Psoas muscle (tissue), 8 donors: ENCODE results near the gene CRTC3. TPM values are rescaled to one million over a fixed set of nuclear protein-coding genes. Genes with fewer than 3 reads are reported as not detected.

Experiments used
- ATAC-seq, 4 donors: fragments of 200-7000 bp; cut with Tn5 transposase; one replicate each; pipeline ENCODE4 v1.9.1; 2020; ENCODE audit warnings: moderate library complexity in 3 of 4, mild to moderate bottlenecking in 2 of 4
- DNase-seq, 2 donors: peaks; one replicate each; pipeline ENCODE4 v3.0.0-alpha.2; 2020
- H3K27ac ChIP-seq: fragments of 200-600 bp; one replicate; pipeline ENCODE4 v1.8.0; 2022
- H3K27me3 ChIP-seq, 3 donors: fragments of 200-600 bp in 1 of 3; one replicate each; pipeline versions ENCODE4 v1.6.1 to v1.8.0; 2013 to 2022; ENCODE audit warnings: low read length in 2 of 3, mild to moderate bottlenecking in 2 of 3, moderate library complexity in 1 of 3; ENCODE audit not compliant: insufficient read depth in 3 of 3
- H3K36me3 ChIP-seq, 2 donors: fragments of 200-600 bp in 1 of 2; one replicate each; pipeline versions ENCODE4 v1.6.1 to v1.8.0; 2013 to 2022; ENCODE audit warnings: low read depth in 1 of 2, mild to moderate bottlenecking in 1 of 2, moderate library complexity in 1 of 2; ENCODE audit not compliant: insufficient read depth in 1 of 2
- H3K4me1 ChIP-seq: fragments of 200-600 bp; one replicate; pipeline ENCODE4 v1.8.0; 2022
- H3K4me3 ChIP-seq: fragments of 200-600 bp; one replicate; pipeline ENCODE4 v1.8.0; 2022; ENCODE audit warnings: mild to moderate bottlenecking
- H3K9me3 ChIP-seq: fragments of 200-600 bp; one replicate; pipeline ENCODE4 v1.8.0; 2022
- WGBS, 3 donors: extraction: QIAGEN DNeasy Blood & Tissue Kit; methylation state at CpG; one replicate each; pipeline versions ENCODE4 v1.1.6 to v1.1.7; 2013; 5-methylcytosine and 5-hydroxymethylcytosine counted together
- intact Hi-C, 2 donors: fragments of 100-400 bp; cut with DNase I; formaldehyde crosslinking; loops; one replicate each; pipeline versions ENCODE4 v1.11.0 to v1.14.2; 2022
- polyA plus RNA-seq, 3 donors: library from polyadenylated mRNA; stranded (reverse); fragments of 200-250 nt; gene quantifications; one replicate each; pipeline ENCODE4 v1.2.3, GENCODE V29; 2013
- total RNA-seq, 4 donors: library from RNA; stranded (reverse); fragmentation: NEBNext Ultra II Directional in 2 of 4; extraction: Animal tissue kit (Norgen Biotek cat#: 25700) in 2 of 4; gene quantifications; one replicate each; pipeline versions ENCODE4 v1.2.1 to v1.2.4, GENCODE V29; 2021 to 2023
- TF ChIP-seq, protein P1 (sequence below): fragments of 200-600 bp; IDR thresholded peaks from one replicate; pipeline ENCODE4 v1.8.0; 2022; ENCODE audit warnings: antibody characterized with exemption
- donor health status: healthy with polysubstance abuse.
- donor health status: DM: no; HTN: no; CAD: no; lungs with moderate emphysema.
- donor health status: Bipolar disorder and iron deficiency.
- donor health status: healthy.
- donor health status: DM: yes; HTN: yes; CAD: no.
- donor health status: DM: no; HTN: no; CAD: no.
- donor health status: DM: no; HTN: no; CAD: no.
- donor health status: DM: yes; HTN: yes; CAD: no.

Gene CRTC3
- total and polyA plus RNA-seq, 7 donors = 6.9 to 30.8 (median 15.3) TPM

DNA sequence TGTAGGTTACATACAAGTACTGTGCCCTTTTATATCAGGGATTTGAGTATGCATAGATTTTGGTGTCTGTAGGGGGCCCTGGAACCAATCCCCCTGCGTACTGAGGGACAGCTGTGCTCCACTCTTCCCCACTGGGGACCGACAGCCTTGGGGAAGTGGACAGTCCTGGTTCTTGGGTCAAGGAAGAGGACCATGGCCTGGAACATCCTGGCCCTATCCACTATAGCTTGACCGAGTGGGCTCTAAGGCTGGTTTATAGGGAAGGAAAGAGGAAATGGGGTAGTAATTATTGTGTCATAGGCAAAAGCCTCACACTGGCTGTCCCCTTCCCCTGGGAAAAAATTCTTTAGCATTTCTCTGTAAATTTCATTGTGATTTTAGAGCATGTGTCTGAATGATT, 49.5 kb downstream of the CRTC3 start:
- H3K27me3 ChIP-seq = no peaks in the 10 kb centered on the region
- intact Hi-C loops = no loop called here
- H3K36me3 ChIP-seq = no peaks in the 10 kb centered on the region
- no peak overlapping the region for H3K4me3 ChIP-seq
- H3K27ac ChIP-seq = no peak overlapping the region
- ATAC-seq (no peak), DNase-seq (no peak)
- WGBS, 3 donors = 72 to 77% (median 73%) methylated on average over 3 of the region's 3 CpGs
- no peaks in the 10 kb centered on the region for H3K9me3 ChIP-seq
- TF ChIP-seq, protein P1, sequence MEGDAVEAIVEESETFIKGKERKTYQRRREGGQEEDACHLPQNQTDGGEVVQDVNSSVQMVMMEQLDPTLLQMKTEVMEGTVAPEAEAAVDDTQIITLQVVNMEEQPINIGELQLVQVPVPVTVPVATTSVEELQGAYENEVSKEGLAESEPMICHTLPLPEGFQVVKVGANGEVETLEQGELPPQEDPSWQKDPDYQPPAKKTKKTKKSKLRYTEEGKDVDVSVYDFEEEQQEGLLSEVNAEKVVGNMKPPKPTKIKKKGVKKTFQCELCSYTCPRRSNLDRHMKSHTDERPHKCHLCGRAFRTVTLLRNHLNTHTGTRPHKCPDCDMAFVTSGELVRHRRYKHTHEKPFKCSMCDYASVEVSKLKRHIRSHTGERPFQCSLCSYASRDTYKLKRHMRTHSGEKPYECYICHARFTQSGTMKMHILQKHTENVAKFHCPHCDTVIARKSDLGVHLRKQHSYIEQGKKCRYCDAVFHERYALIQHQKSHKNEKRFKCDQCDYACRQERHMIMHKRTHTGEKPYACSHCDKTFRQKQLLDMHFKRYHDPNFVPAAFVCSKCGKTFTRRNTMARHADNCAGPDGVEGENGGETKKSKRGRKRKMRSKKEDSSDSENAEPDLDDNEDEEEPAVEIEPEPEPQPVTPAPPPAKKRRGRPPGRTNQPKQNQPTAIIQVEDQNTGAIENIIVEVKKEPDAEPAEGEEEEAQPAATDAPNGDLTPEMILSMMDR = no peak
- H3K4me1 ChIP-seq = peaks cover 32% of the 10 kb centered on the region

DNA sequence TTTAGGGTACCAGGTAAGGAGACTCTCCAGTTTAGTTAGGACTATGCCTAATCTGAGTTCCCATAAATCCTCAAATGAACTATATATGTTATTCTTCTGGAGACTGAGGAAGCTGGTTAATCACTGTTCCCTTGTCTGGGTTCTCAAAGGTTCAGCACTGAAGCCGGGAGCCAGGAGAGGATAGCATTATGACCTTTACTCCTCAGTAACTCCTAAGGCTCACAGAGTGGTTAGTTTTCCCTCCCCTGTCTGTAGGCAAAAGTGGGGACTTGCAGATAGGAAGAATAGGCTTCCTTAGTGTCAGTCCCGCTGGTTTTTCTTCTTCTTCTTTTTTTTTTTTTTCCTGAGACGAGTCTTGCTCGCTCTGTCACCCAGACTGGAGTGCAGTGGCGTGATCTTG, 50.4 kb downstream of the CRTC3 start:
- ATAC-seq = peak in 2 of 4 donors; percentile 30 to 35
- Histone ChIP-seq H3K9me3 (no peaks in the 10 kb centered on the region), H3K4me3 (no peak overlapping the region), H3K27me3 (no peaks in the 10 kb centered on the region), H3K27ac (no peak overlapping the region), H3K36me3 (no peaks in the 10 kb centered on the region), H3K4me1 (peaks cover 32% of the 10 kb centered on the region)
- 67 to 79% (median 68%) methylated on average over 5 of the region's 5 CpGs for WGBS, 3 donors
- no peak for DNase-seq
- TF ChIP-seq, protein P1 = no peak
- intact Hi-C loops = no loop called here

DNA sequence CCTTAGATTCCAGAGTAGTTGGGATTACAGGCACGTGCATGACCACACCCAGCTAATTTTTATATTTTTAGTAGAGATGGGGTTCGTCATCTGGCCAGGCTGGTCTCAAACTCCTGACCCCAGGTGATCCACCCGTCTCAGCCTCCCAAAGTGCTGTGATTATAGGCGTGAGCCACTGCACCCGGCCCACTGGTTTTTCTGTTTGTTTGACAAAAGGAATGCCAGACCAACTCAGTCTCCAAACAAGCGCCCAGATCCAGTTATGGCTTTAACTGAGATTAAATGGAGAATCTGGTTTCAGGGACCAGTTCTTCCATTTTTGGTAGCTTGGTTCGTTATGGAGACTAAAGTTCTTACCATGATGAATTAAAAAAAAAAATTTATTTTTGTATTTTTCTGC, 50.8 kb downstream of the CRTC3 start:
- ATAC-seq = no peak
- TF ChIP-seq, protein P1 = no peak
- no peak for DNase-seq
- H3K27me3 ChIP-seq = no peaks in the 10 kb centered on the region
- no peaks in the 10 kb centered on the region for H3K9me3 ChIP-seq
- H3K4me3 ChIP-seq = no peak overlapping the region
- H3K4me1 ChIP-seq = peaks cover 32% of the 10 kb centered on the region
- 57 to 67% (median 66%) methylated on average over 7 of the region's 7 CpGs for WGBS, 3 donors
- H3K36me3 ChIP-seq = no peaks in the 10 kb centered on the region
- H3K27ac ChIP-seq = peak overlapping the region; percentile 59
- intact Hi-C loops = no loop called here

DNA sequence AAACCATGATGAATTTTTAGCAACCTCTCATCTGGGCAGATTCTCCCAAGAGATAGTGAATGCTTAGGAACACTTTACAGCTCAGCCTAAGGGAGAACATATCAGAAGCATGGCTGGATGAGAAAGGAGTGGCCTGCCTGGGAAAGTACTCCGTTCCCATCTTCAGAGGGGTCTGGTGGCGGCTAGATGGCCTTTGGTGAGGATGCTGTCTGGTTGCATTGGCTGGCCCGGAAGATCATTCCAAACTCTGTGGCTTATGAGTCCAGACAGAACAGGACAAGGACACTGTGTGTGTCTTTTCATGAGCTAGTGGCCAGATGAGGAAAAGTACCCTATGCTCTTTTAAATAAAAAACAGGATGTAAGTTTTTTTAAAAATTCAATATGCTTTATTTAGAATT, 51.2 kb downstream of the CRTC3 start:
- H3K36me3 ChIP-seq = no peaks in the 10 kb centered on the region
- H3K27ac ChIP-seq = peak overlapping the region; percentile 59
- DNase-seq (no peak), ATAC-seq (peak in 2 of 4 donors; percentile 25 to 51)
- H3K27me3 ChIP-seq = no peaks in the 10 kb centered on the region
- no peak overlapping the region for H3K4me3 ChIP-seq
- WGBS, 3 donors = 60 to 66% (median 60%) methylated on average over 3 of the region's 3 CpGs
- H3K4me1 ChIP-seq = peaks cover 32% of the 10 kb centered on the region
- intact Hi-C loops = no loop called here
- H3K9me3 ChIP-seq = no peaks in the 10 kb centered on the region
- TF ChIP-seq, protein P1 = no peak

DNA sequence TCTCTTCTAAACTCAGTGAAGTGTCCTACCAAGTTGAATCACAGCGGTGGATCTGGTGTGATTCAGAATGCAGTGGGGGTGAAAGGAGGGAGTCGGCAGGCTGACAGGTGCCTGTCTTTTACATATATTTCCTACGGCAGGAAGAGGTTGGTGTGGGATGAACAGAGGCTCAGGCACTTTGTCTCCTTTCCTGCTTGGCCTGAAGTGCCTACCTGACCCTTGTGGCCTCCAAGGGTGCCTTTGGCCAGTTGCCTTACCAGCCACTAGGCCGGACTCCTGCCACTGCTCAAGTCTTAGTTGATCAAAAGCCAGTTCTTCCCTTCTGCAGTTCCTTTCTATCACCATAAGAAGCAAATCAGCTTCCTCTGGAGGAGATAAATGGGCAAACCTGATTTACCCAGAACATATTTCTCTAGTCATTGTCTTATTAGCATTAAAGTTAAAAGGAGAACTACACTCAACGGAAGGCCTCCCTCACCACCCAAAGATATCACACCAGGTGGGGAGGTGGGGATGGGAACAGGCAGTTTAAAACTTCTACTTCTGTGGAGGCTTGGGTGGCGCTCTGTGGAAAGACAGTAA, 52.1 kb downstream of the CRTC3 start:
- WGBS, 3 donors = 53 to 69% (median 56%) methylated on average over 6 of the region's 6 CpGs
- H3K9me3 ChIP-seq = no peaks in the 10 kb centered on the region
- DNase-seq = no peak
- H3K4me1 ChIP-seq = peaks cover 35% of the 10 kb centered on the region
- H3K27ac ChIP-seq = peak overlapping the region; percentile 59
- intact Hi-C loops = no loop called here
- H3K36me3 ChIP-seq = no peaks in the 10 kb centered on the region
- H3K4me3 ChIP-seq = no peak overlapping the region
- peak in 3 of 4 donors; percentile 31 to 54 (median 51) for ATAC-seq
- H3K27me3 ChIP-seq = no peaks in the 10 kb centered on the region
- TF ChIP-seq, protein P1 = no peak
